H1 (cell line): ENCODE data around the gene TTC33. TPM values are rescaled to one million over a fixed set of nuclear protein-coding genes. Genes with fewer than 3 reads are reported as not detected.

Source experiments
- CTCF ChIA-PET: fragments of 300-600 bp; sonication (Branson Sonifier 250); formaldehyde crosslinking; loops from one replicate; lab custom pipeline; 2021; ENCODE audit not compliant: partially characterized antibody; lab: Charles Lee
- POLR2A ChIA-PET: fragments of 300-600 bp; sonication (Branson Sonifier 250); formaldehyde crosslinking; loops from one replicate; lab custom pipeline; 2021; ENCODE audit warnings: inconsistent platforms; ENCODE audit not compliant: partially characterized antibody; lab: Charles Lee
- DNase-seq, 2 experiments: peaks; one replicate each; pipeline versions ENCODE4 v3.0.0 to v3.0.0-alpha.2; 2010 to 2022; ENCODE audit warnings: low spot score in 2 of 2, low read depth in 1 of 2, mixed read lengths in 1 of 2
- FAIRE-seq: peaks from 2 replicates; lab custom pipeline; 2011; peaks lifted over from hg19 to GRCh38; lab: Jason Lieb, UNC
- H2AFZ ChIP-seq: 2 replicates; pipeline ENCODE4 v1.8.1; 2012; ENCODE audit warnings: low read length, inconsistent platforms
- H2AK5ac ChIP-seq: 2 replicates; pipeline ENCODE4 v1.6.1; 2013; ENCODE audit warnings: low read depth, low read length
- H2BK120ac ChIP-seq: replicated peaks from 2 replicates; pipeline ENCODE3; 2013; ENCODE audit warnings: low read depth, low read length, inconsistent platforms
- H2BK12ac ChIP-seq: 2 replicates; pipeline ENCODE4 v1.6.1; 2013; ENCODE audit warnings: low read depth, low read length
- H2BK15ac ChIP-seq: 2 replicates; pipeline ENCODE4 v1.6.1; 2013; ENCODE audit warnings: low read length
- H2BK20ac ChIP-seq: 2 replicates; pipeline ENCODE4 v1.6.1; 2013; ENCODE audit warnings: low read length
- H2BK5ac ChIP-seq: 2 replicates; pipeline ENCODE4 v1.6.1; 2013; ENCODE audit warnings: low read depth, low read length
- H3K14ac ChIP-seq: 2 replicates; pipeline ENCODE4 v1.6.1; 2013; ENCODE audit warnings: inconsistent platforms; ENCODE audit not compliant: insufficient read length
- H3K18ac ChIP-seq: 2 replicates; pipeline ENCODE4 v1.6.1; 2013; ENCODE audit warnings: low read length; ENCODE audit errors: extremely low read depth
- H3K23ac ChIP-seq: 2 replicates; pipeline ENCODE4 v1.6.1; 2013; ENCODE audit warnings: inconsistent platforms; ENCODE audit not compliant: insufficient read length
- H3K23me2 ChIP-seq: 2 replicates; pipeline ENCODE4 v1.6.1; 2013; ENCODE audit warnings: low read depth, low read length
- H3K27ac ChIP-seq: 2 replicates; pipeline ENCODE4 v1.6.1; 2011; ENCODE audit warnings: low read depth, low read length, inconsistent platforms
- H3K27me3 ChIP-seq, 4 experiments: replicated peaks in 1 of 4; 1 replicate in 1 of 4; 2 replicates in 3 of 4; pipeline versions ENCODE4 v1.6.1 to v1.8.1; 2011 to 2013; ENCODE audit warnings: low read length in 3 of 4, mild to moderate bottlenecking in 3 of 4, inconsistent platforms in 2 of 4, mixed read lengths in 2 of 4, moderate library complexity in 1 of 4; ENCODE audit not compliant: control insufficient read depth in 3 of 4, insufficient read depth in 3 of 4; ENCODE audit errors: extremely low read depth in 1 of 4
- H3K36me3 ChIP-seq, 4 experiments: 2 replicates each; pipeline versions ENCODE4 v1.6.1 to v1.8.1; 2011 to 2013; ENCODE audit warnings: mild to moderate bottlenecking in 4 of 4, low read length in 3 of 4, moderate library complexity in 2 of 4, control low read depth in 1 of 4, inconsistent platforms in 1 of 4; ENCODE audit not compliant: insufficient read depth in 4 of 4, control insufficient read depth in 2 of 4
- H3K4ac ChIP-seq: replicated peaks from 2 replicates; pipeline ENCODE3; 2013; ENCODE audit warnings: low read length, low read depth, mixed read lengths, inconsistent platforms; ENCODE audit not compliant: insufficient read length
- H3K4me1 ChIP-seq, 4 experiments: replicated peaks in 1 of 4; 1 replicate in 1 of 4; 2 replicates in 3 of 4; pipeline versions ENCODE4 v1.6.1 to v1.8.1; 2011 to 2013; ENCODE audit warnings: low read length in 3 of 4, inconsistent platforms in 2 of 4, mixed read lengths in 1 of 4; ENCODE audit not compliant: insufficient read depth in 4 of 4, control insufficient read depth in 3 of 4
- H3K4me2 ChIP-seq, 2 experiments: 2 replicates each; pipeline versions ENCODE4 v1.6.1 to v1.8.1; 2011 to 2013; ENCODE audit warnings: low read depth in 2 of 2, low read length in 2 of 2, control low read depth in 1 of 2, inconsistent platforms in 1 of 2, mild to moderate bottlenecking in 1 of 2; ENCODE audit not compliant: insufficient read depth in 1 of 2
- H3K4me3 ChIP-seq, 4 experiments: fragments of 200-600, 300-600 bp in 1 of 4; sonication (generic), shearing (Covaris generic), sonication (Bioruptor Twin) in 1 of 4; 2 replicates each; pipeline versions ENCODE4 v1.5.1 to v1.8.1; 2011 to 2016; ENCODE audit warnings: low read length in 4 of 4, low read depth in 3 of 4, control low read depth in 2 of 4, inconsistent platforms in 2 of 4, mild to moderate bottlenecking in 2 of 4, mixed read lengths in 1 of 4, moderate library complexity in 1 of 4; ENCODE audit not compliant: insufficient read depth in 2 of 4; ENCODE audit errors: extremely low read depth in 1 of 4
- H3K56ac ChIP-seq: replicated peaks from 2 replicates; pipeline ENCODE3; 2013; ENCODE audit warnings: low read depth, mild to moderate bottlenecking, mixed read lengths, low read length, inconsistent platforms; ENCODE audit not compliant: insufficient read length
- H3K79me1 ChIP-seq: 2 replicates; pipeline ENCODE4 v1.6.1; 2013; ENCODE audit warnings: low read depth, low read length, control low read depth
- H3K79me2 ChIP-seq, 2 experiments: 2 replicates each; pipeline versions ENCODE4 v1.6.1 to v1.8.1; 2012 to 2013; ENCODE audit warnings: low read length in 2 of 2, mild to moderate bottlenecking in 2 of 2, inconsistent platforms in 1 of 2; ENCODE audit not compliant: insufficient read depth in 2 of 2, control insufficient read depth in 1 of 2
- H3K9ac ChIP-seq, 4 experiments: replicated peaks in 1 of 4; 1 replicate in 1 of 4; 2 replicates in 3 of 4; pipeline versions ENCODE4 v1.6.1 to v1.8.1; 2011 to 2013; ENCODE audit warnings: low read depth in 3 of 4, low read length in 3 of 4, control low read depth in 2 of 4, mild to moderate bottlenecking in 2 of 4, moderate library complexity in 2 of 4, inconsistent platforms in 1 of 4; ENCODE audit errors: extremely low read depth in 1 of 4
- H3K9me3 ChIP-seq, 2 experiments: 2 replicates each; pipeline versions ENCODE4 v1.6.1 to v1.8.1; 2012 to 2013; ENCODE audit warnings: mild to moderate bottlenecking in 2 of 2, moderate library complexity in 2 of 2, control low read depth in 1 of 2, inconsistent platforms in 1 of 2, low read depth in 1 of 2, low read length in 1 of 2, mixed read lengths in 1 of 2; ENCODE audit not compliant: insufficient read depth in 2 of 2
- H4K20me1 ChIP-seq, 2 experiments: replicated peaks in 1 of 2; 2 replicates each; pipeline versions ENCODE3 to v1.8.1; 2011 to 2013; ENCODE audit warnings: inconsistent platforms in 2 of 2, low read length in 2 of 2, mild to moderate bottlenecking in 1 of 2; ENCODE audit not compliant: insufficient read depth in 2 of 2, control insufficient read depth in 1 of 2
- H4K5ac ChIP-seq: 2 replicates; pipeline ENCODE4 v1.6.1; 2013; ENCODE audit warnings: low read length, low read depth, mixed read lengths, inconsistent platforms; ENCODE audit not compliant: insufficient read length
- H4K8ac ChIP-seq: 2 replicates; pipeline ENCODE4 v1.8.0; 2013; ENCODE audit warnings: mild to moderate bottlenecking, moderate library complexity, low read length, inconsistent platforms; ENCODE audit not compliant: insufficient read depth; ENCODE audit errors: extremely low read depth
- H4K91ac ChIP-seq: replicated peaks from 2 replicates; pipeline ENCODE3; 2013; ENCODE audit warnings: low read length, mixed read lengths, inconsistent platforms; ENCODE audit not compliant: insufficient read length
- ASH2L ChIP-seq: fragments of 200-600, 300-600 bp; sonication (generic); IDR thresholded peaks from one replicate; pipeline ENCODE4 v1.7.1; 2017; ENCODE audit warnings: low read length
- ATF3 ChIP-seq: IDR thresholded peaks from 2 replicates; pipeline ENCODE4 v1.6.1; 2011; ENCODE audit warnings: low read depth, mild to moderate bottlenecking, low read length; ENCODE audit not compliant: insufficient read depth
- CREB1 ChIP-seq: IDR thresholded peaks from 2 replicates; pipeline ENCODE4 v1.6.1; 2012; ENCODE audit warnings: inconsistent platforms
- E2F6 ChIP-seq: IDR thresholded peaks from 2 replicates; pipeline ENCODE4 v1.6.1; 2012; ENCODE audit warnings: inconsistent platforms
- GABPA ChIP-seq: IDR thresholded peaks from 2 replicates; pipeline ENCODE4 v1.6.1; 2011; ENCODE audit warnings: mild to moderate bottlenecking, low read length, moderate library complexity, borderline replicate concordance; ENCODE audit not compliant: insufficient read depth
- HDAC6 ChIP-seq: IDR thresholded peaks from one replicate; pipeline ENCODE4 v1.7.1; 2012; ENCODE audit warnings: low read depth, mild to moderate bottlenecking, inconsistent platforms, low read length, moderate library complexity
- KDM5A ChIP-seq: fragments of 200-600 bp; IDR thresholded peaks from 2 replicates; pipeline ENCODE4 v1.7.1; 2012; ENCODE audit warnings: mild to moderate bottlenecking, low read length, inconsistent platforms, mixed read lengths
- RXRA ChIP-seq: IDR thresholded peaks from 2 replicates; pipeline ENCODE4 v1.6.1; 2011; ENCODE audit warnings: low read depth, mild to moderate bottlenecking, low read length, moderate library complexity; ENCODE audit not compliant: insufficient read depth
- TBP ChIP-seq: IDR thresholded peaks from 2 replicates; pipeline ENCODE4 v1.6.1; 2011; ENCODE audit warnings: low read depth, low read length, improper control_type of control experiment
- YY1 ChIP-seq: IDR thresholded peaks from 2 replicates; pipeline ENCODE4 v1.6.1; 2011; ENCODE audit warnings: low read depth, mild to moderate bottlenecking, low read length
- WGBS, 2 experiments: shearing (Covaris generic) in 1 of 2; methylation state at CpG; one replicate each; pipeline versions ENCODE4 v1.1.6 to v1.1.7; 2013 to 2015; ENCODE audit warnings: low lambda C conversion rate in 2 of 2, mixed read lengths in 2 of 2, inconsistent platforms in 1 of 2, low coverage in 1 of 2, missing lambda C conversion rate in 1 of 2; ENCODE audit not compliant: insufficient replicate concordance in 2 of 2, insufficient coverage in 1 of 2, insufficient read length in 1 of 2; ENCODE audit errors: extremely low coverage in 1 of 2, missing lambda C conversion rate in 1 of 2; 5-methylcytosine and 5-hydroxymethylcytosine counted together
- polyA plus RNA-seq, 7 experiments: library from polyadenylated mRNA; depleted of rRNA in 3 of 7; stranded (reverse) in 5 of 7; unstranded in 2 of 7; fragments of >200 nt in 5 of 7; fragments of 200-250 nt in 2 of 7; gene quantifications; 1 replicate in 5 of 7; 2 replicates in 1 of 7; 4 replicates in 1 of 7; pipeline versions ENCODE4 v1.2.1 to v1.2.3, GENCODE V29; 2011 to 2013; ENCODE audit warnings: missing spikeins in 2 of 7, mixed read lengths in 2 of 7
- total RNA-seq: library from RNA; stranded (reverse); fragmentation: NEBNext Ultra II Directional; extraction: Animal tissue kit (Norgen Biotek cat#: 25700); gene quantifications from 2 replicates; pipeline ENCODE4 v1.2.1, GENCODE V29; 2021

TTC33 gene
- total and polyA plus RNA-seq, 2 of the 8 experiments (the other 6 are each of a cell fraction or from before 2014, with no cell fraction given) = 1.2 to 12.6 TPM

GRCh38 chr5:40552981-40553380 is 202.8 kb downstream of the TTC33 start:
- no peak overlapping the region for H3K56ac ChIP-seq
- no peak overlapping the region for H3K4me3 ChIP-seq
- ChIA-PET CTCF (no interaction called here), POLR2A (no interaction called here)
- H2AK5ac ChIP-seq = no peak overlapping the region
- TF ChIP-seq HDAC6 (no peak), KDM5A (no peak), YY1 (no peak), RXRA (no peak), GABPA (no peak), ASH2L (no peak), CREB1 (no peak), ATF3 (no peak), E2F6 (no peak), TBP (no peak)
- no peak overlapping the region for H2BK12ac ChIP-seq
- no peaks in the 10 kb centered on the region for H3K23me2 ChIP-seq
- no peaks in the 10 kb centered on the region for H3K4me1 ChIP-seq
- no peak overlapping the region for H3K18ac ChIP-seq
- H3K14ac ChIP-seq = no peak overlapping the region
- H3K9ac ChIP-seq = no peak overlapping the region
- H3K23ac ChIP-seq = no peak overlapping the region
- no peak overlapping the region for H4K8ac ChIP-seq
- no peaks in the 10 kb centered on the region for H3K79me1 ChIP-seq
- H3K4ac ChIP-seq = no peak overlapping the region
- H2BK20ac ChIP-seq = no peak overlapping the region
- H2BK15ac ChIP-seq = no peak overlapping the region
- H2AFZ ChIP-seq = no peak overlapping the region
- no peaks in the 10 kb centered on the region for H3K36me3 ChIP-seq
- no peaks in the 10 kb centered on the region for H4K20me1 ChIP-seq
- FAIRE-seq = no peak
- WGBS, 2 experiments = 87% methylated on average over 3 of the region's 3 CpGs; no CpG with 5 or more reads in 1 of the 2 experiments
- H2BK5ac ChIP-seq = no peak overlapping the region
- no peak for DNase-seq
- H3K4me2 ChIP-seq = no peak overlapping the region
- no peaks in the 10 kb centered on the region for H3K27me3 ChIP-seq
- H3K27ac ChIP-seq = no peak overlapping the region
- H2BK120ac ChIP-seq = no peak overlapping the region
- H4K5ac ChIP-seq = no peak overlapping the region
- no peak overlapping the region for H4K91ac ChIP-seq
- H3K79me2 ChIP-seq = no peaks in the 10 kb centered on the region
- H3K9me3 ChIP-seq = no peaks in the 10 kb centered on the region
